ENCODE measurements around the gene GOLM1.
"Not testable (repeated sequence)": the region's sequence is repeated elsewhere in the genome, so short reads cannot be mapped to it uniquely, and the experiment has no call there.

The GOLM1 gene, protein sequence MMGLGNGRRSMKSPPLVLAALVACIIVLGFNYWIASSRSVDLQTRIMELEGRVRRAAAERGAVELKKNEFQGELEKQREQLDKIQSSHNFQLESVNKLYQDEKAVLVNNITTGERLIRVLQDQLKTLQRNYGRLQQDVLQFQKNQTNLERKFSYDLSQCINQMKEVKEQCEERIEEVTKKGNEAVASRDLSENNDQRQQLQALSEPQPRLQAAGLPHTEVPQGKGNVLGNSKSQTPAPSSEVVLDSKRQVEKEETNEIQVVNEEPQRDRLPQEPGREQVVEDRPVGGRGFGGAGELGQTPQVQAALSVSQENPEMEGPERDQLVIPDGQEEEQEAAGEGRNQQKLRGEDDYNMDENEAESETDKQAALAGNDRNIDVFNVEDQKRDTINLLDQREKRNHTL

DNA sequence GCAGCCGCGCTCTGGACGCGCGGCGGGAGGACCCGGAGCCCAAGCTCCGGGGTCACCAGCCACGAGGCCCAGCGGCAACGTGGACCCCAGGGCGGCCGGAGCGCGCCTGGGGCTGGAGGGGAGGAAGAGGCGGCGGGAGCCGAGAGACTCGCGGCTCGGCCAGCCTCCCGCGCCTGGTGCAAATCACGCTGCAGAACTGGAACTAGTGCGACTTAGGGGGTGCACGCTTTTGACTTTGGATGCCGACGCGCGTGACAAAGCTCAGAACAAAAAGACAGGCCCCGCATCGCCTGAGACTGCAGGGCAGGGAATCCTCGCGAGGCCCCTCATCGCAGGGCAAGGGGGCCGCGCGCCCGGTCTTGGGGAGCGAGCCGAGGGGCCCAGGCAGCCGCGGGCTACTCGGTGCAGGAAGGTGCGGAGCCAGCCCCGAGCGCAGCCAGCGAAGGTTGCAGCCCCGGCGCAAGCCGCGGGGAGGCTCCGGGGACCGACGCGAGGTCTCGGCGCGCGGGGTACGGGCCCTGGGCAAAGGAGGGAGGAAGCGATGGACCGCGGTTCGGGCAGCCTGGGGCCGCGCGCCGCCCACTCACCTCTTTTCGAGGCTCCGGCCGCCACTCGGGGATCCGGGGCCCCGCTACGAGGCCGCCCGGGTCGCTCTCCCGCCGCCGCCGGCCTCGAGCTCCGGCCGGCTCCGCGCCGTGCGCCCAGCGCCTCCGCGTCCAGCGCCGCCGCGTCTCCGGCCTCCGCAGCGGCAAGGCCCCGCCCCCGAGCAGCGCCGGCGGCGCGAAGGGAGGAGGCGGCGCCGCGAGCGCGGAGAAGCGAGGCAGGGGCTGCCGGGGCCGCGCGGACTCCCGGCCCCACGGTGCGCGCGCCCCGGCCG, at the start of gene GOLM1:
Gene GOLM1 (minus strand): TSS at position 735 of the 877 bp plus-strand sequence. CDS start 20,238 bp downstream, outside the sequence.
- Histone ChIP-seq H3K4me1 (ENCODE audit: control insufficient read depth in 1 of 2, insufficient read depth in 2 of 2, low read length in 2 of 2) (peaks cover 0 to 14% of the 10 kb centered on the region in 2 donors), H3K27ac (ENCODE audit: low read length) (peak within 1 kb of the TSS; percentile 78), H3K4me3 (ENCODE audit: low read depth in 1 of 2, low read length in 2 of 2) (peak within 1 kb of the TSS; percentile 68 to 90), H3K9me3 (ENCODE audit: control insufficient read depth in 1 of 2, low read length in 2 of 2) (no peaks in the 10 kb centered on the region), H3K27me3 (ENCODE audit: low read depth, low read length) (no peaks in the 10 kb centered on the region), H3K36me3 (ENCODE audit: control insufficient read depth in 1 of 2, insufficient read depth in 2 of 2, low read length in 2 of 2) (no peaks in the 10 kb centered on the region)

DNA sequence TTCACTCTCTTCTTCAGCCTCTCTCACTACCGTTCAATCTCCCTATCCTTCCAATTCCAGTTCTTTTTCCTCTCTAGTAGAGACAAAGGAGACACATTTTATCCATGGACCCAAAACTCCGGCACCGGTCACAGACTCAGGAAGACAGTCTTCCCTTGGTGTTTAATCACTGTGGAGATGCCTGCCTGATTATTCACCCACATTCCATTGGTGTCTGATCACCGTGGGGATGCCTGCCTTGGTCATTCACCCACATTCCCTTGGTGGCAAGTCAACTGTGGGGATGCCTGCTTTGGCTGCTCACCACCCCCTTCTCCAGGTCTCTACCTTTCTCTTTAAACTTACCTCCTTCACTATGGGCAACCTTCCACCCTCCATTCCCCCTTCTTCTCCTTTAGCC, 47.3 kb upstream of the GOLM1 start:
- H3K9me3 ChIP-seq (ENCODE audit: control insufficient read depth in 1 of 2, low read length in 2 of 2); H3K4me3 ChIP-seq (ENCODE audit: low read depth in 1 of 2, low read length in 2 of 2); H3K27ac ChIP-seq (ENCODE audit: low read length); H3K4me1 ChIP-seq (ENCODE audit: control insufficient read depth in 1 of 2, insufficient read depth in 2 of 2, low read length in 2 of 2); H3K36me3 ChIP-seq (ENCODE audit: control insufficient read depth in 1 of 2, insufficient read depth in 2 of 2, low read length in 2 of 2); H3K27me3 ChIP-seq (ENCODE audit: low read depth, low read length): not testable (repeated sequence)

DNA sequence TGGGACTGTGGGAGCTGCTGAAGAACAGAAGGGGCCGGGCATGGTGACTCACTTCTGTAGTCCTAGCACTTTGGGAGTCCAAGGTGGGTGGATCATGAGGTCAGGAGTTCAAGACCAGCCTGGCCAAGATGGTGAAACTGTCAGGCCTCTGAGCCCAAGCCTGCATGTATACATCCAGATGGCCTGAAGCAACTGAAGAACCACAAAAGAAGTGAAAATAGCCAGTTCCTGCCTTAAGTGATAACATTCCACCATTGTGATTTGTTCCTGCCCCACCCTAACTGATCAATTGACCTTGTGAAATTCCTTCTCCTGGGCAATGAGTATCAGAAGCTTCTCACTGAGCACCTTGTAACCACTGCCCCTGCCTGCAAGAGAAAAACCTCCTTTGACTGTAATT, 46.6 kb upstream of the GOLM1 start:
- H3K27me3 ChIP-seq (ENCODE audit: low read depth, low read length); H3K9me3 ChIP-seq (ENCODE audit: control insufficient read depth in 1 of 2, low read length in 2 of 2); H3K4me3 ChIP-seq (ENCODE audit: low read depth in 1 of 2, low read length in 2 of 2); H3K36me3 ChIP-seq (ENCODE audit: control insufficient read depth in 1 of 2, insufficient read depth in 2 of 2, low read length in 2 of 2); H3K4me1 ChIP-seq (ENCODE audit: control insufficient read depth in 1 of 2, insufficient read depth in 2 of 2, low read length in 2 of 2); H3K27ac ChIP-seq (ENCODE audit: low read length): not testable (repeated sequence)

DNA sequence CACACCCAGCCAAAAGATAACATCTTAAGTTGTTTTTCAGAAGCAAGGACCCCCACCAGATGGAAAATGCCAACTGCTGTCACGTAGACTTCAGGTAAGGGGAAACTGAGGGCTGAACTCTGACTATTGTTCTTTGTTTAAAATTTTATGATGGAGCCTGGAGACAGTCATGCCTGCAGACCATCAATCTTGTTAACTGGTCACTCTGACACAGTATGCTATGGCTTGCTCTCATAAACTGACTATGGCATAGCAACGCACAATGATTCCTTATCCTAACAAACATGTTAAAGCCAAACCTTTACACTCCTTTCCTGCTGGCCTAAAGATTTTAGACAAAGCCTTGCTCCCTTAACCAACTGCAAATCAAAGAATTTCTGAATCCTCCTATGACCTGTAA, 43.6 kb upstream of the GOLM1 start:
- no peaks in the 10 kb centered on the region for H3K4me1 ChIP-seq (ENCODE audit: control insufficient read depth in 1 of 2, insufficient read depth in 2 of 2, low read length in 2 of 2)
- H3K27ac ChIP-seq (ENCODE audit: low read length), result no peak overlapping the region
- H3K36me3 ChIP-seq (ENCODE audit: control insufficient read depth in 1 of 2, insufficient read depth in 2 of 2, low read length in 2 of 2), result no peaks in the 10 kb centered on the region
- H3K4me3 ChIP-seq (ENCODE audit: low read depth in 1 of 2, low read length in 2 of 2), result no peak overlapping the region
- H3K27me3 ChIP-seq (ENCODE audit: low read depth, low read length), result no peaks in the 10 kb centered on the region
- no peaks in the 10 kb centered on the region for H3K9me3 ChIP-seq (ENCODE audit: control insufficient read depth in 1 of 2, low read length in 2 of 2)

DNA sequence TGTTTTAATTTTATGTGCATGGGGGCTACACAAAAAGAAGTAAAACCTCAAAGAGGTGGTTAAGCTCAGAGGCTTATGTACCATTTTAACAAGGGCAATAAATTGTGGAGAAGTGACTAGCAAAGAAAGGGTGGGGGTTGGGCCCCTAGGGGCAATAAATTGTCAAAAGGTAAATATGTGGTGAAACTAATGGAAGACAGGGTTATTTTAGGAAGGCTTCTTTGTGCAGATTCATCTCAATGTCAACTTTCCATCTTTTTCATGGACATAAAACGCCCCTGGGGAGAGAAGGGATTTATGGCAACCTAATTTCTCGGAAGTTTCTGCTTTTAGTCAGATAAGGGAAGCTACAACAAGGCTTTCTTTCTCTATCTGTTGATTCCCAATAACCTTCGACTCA, 42.5 kb upstream of the GOLM1 start:
- no peak overlapping the region for H3K27ac ChIP-seq (ENCODE audit: low read length)
- no peaks in the 10 kb centered on the region for H3K4me1 ChIP-seq (ENCODE audit: control insufficient read depth in 1 of 2, insufficient read depth in 2 of 2, low read length in 2 of 2)
- H3K4me3 ChIP-seq (ENCODE audit: low read depth in 1 of 2, low read length in 2 of 2), result no peak overlapping the region
- no peaks in the 10 kb centered on the region for H3K9me3 ChIP-seq (ENCODE audit: control insufficient read depth in 1 of 2, low read length in 2 of 2)
- no peaks in the 10 kb centered on the region for H3K36me3 ChIP-seq (ENCODE audit: control insufficient read depth in 1 of 2, insufficient read depth in 2 of 2, low read length in 2 of 2)
- no peaks in the 10 kb centered on the region for H3K27me3 ChIP-seq (ENCODE audit: low read depth, low read length)

DNA sequence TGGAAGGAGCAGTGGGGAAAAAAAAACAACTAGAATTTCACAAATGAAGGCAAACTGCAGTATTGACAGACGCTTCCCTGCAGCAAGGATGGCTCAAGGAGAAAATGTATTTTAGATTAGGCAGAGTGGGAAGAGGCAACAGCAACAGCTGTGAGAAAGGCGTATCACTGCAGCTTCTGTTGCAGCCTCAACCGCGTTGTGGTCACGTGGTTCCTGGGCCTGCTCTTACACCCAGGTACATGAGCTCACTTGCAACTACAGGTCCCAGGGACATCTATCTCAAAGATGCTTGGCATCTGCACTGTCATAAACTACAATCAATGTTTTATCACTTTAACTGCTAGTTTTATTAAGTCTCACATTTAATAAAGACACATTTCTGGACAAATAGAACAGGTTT, 36.0 kb upstream of the GOLM1 start:
- Histone ChIP-seq H3K4me3 (ENCODE audit: low read depth in 1 of 2, low read length in 2 of 2) (no peak overlapping the region), H3K4me1 (ENCODE audit: control insufficient read depth in 1 of 2, insufficient read depth in 2 of 2, low read length in 2 of 2) (no peaks in the 10 kb centered on the region), H3K27ac (ENCODE audit: low read length) (no peak overlapping the region), H3K36me3 (ENCODE audit: control insufficient read depth in 1 of 2, insufficient read depth in 2 of 2, low read length in 2 of 2) (no peaks in the 10 kb centered on the region), H3K27me3 (ENCODE audit: low read depth, low read length) (no peaks in the 10 kb centered on the region), H3K9me3 (ENCODE audit: control insufficient read depth in 1 of 2, low read length in 2 of 2) (no peaks in the 10 kb centered on the region)

DNA sequence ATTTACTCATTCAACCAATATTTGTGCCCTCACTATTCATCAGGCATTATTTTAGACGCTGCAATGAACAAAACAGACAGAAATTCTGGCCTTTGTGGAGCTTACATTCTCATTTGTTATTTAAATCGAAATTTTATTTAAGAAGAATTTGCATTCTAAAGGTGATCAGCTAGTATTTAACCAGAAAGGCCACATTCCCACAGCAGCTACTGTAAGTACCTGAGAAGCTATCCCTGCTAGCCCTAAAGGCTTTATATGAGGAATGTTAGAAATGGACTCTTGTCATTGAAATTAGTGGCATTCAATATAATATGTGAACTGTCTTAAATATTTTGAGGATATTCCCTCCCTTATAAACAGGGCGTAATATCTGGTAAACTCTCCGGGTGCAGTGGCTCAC, 35.0 kb upstream of the GOLM1 start:
- Histone ChIP-seq H3K9me3 (ENCODE audit: control insufficient read depth in 1 of 2, low read length in 2 of 2) (no peaks in the 10 kb centered on the region), H3K4me3 (ENCODE audit: low read depth in 1 of 2, low read length in 2 of 2) (no peak overlapping the region), H3K4me1 (ENCODE audit: control insufficient read depth in 1 of 2, insufficient read depth in 2 of 2, low read length in 2 of 2) (no peaks in the 10 kb centered on the region), H3K27me3 (ENCODE audit: low read depth, low read length) (no peaks in the 10 kb centered on the region), H3K27ac (ENCODE audit: low read length) (no peak overlapping the region), H3K36me3 (ENCODE audit: control insufficient read depth in 1 of 2, insufficient read depth in 2 of 2, low read length in 2 of 2) (no peaks in the 10 kb centered on the region)

DNA sequence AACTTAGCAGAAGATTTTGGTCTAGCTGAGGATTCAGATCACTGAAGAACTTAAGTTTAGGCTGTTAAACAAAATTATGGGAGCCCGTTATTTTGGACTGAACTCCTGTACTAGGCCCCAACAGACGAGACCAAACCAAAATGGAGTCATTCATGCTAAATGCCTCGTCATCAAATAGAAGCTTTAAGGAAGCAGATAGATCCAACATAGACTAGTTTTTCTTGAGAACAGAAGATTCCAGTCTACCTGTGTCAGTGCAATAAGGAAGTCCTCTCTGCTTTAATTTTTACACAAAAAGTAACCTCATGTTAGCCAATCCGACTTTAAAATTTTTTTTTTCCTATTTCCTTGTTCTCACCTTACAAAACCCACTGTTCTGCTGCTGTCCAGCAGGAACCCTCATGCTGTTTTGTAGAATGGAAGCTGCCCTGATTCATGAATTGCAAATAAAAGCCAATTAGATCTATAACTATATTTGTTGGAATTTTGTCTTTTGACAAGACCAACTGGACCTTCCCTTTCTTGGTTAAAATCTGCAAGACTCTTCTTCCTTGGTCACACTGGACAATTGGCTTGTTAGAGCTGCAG, 29.0 kb upstream of the GOLM1 start:
- Histone ChIP-seq H3K36me3 (ENCODE audit: control insufficient read depth in 1 of 2, insufficient read depth in 2 of 2, low read length in 2 of 2) (no peaks in the 10 kb centered on the region), H3K4me1 (ENCODE audit: control insufficient read depth in 1 of 2, insufficient read depth in 2 of 2, low read length in 2 of 2) (peaks cover 0 to 13% of the 10 kb centered on the region in 2 donors), H3K4me3 (ENCODE audit: low read depth in 1 of 2, low read length in 2 of 2) (no peak overlapping the region), H3K27ac (ENCODE audit: low read length) (peak overlapping the region; percentile 47), H3K9me3 (ENCODE audit: control insufficient read depth in 1 of 2, low read length in 2 of 2) (no peaks in the 10 kb centered on the region), H3K27me3 (ENCODE audit: low read depth, low read length) (no peaks in the 10 kb centered on the region)

DNA sequence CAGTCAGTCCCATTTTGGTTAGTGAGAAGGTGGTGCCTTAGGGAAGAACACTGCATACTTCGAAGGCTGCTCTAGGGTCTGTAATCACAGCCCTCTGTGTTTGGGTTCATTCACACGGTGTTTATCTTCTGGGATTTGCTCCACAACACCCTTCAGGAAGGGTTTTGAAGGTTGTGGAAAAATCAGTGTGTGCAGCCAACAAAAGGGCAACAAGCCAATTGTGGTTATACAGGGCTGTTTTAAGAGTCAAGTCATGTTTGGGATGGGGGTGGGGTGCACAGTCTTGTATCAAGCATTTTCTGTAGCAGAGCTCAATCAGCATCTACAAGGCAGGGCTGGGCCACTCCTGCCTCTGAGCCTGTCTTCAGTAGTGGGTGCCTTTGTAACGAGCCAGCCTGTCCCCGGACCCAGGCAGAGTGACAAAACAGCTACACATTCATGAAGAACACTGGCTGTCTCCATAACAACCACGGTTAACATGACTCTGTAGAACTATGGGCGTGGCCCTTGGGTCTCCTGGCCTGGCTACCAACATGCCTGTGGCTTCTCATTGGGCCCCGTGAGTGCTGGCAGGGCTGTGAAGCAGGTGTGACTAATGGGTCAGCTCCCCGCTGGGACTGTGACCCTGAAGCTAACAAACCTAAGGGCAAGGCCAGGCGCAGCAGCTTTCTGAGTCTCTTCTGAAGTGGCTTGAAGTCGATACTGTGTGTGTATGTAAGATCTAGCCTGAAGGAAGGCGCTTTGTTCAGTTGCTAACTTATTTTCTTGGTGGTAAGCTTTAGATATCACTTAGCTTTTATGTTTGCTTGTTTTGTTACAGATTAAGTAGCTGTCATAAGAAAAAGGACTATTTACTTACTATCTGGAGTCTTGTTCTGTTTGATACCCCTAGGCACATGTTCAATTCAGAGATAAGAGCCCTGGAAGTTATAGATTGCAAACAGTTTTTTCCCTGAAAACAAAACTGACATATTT, 27.9 kb upstream of the GOLM1 start:
- Histone ChIP-seq H3K27ac (ENCODE audit: low read length) (peak overlapping the region; percentile 47), H3K4me3 (ENCODE audit: low read depth in 1 of 2, low read length in 2 of 2) (peak overlapping the region in 1 of 2 donors; percentile 3), H3K9me3 (ENCODE audit: control insufficient read depth in 1 of 2, low read length in 2 of 2) (no peaks in the 10 kb centered on the region)

DNA sequence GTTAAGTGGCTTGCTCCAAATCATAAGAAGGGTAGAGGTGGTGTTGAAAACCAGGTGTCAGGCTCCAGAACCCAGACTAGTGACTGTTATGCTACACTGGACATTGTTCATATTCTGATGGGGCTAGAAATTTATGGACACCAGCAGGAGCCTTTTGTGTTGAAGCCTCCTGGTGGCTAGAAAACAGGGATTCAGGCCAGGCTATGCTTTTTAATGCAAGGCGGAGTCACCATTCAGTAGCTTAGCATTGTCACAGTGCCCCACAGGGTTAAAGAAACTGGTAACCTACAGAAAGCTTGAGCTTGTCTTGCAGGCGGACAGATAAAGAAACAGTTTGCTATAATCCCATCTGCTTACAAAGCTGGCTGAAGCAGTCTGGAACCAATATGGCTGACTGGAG, 23.0 kb upstream of the GOLM1 start:
- Histone ChIP-seq H3K27ac (ENCODE audit: low read length) (no peak overlapping the region), H3K36me3 (ENCODE audit: control insufficient read depth in 1 of 2, insufficient read depth in 2 of 2, low read length in 2 of 2) (no peaks in the 10 kb centered on the region), H3K4me3 (ENCODE audit: low read depth in 1 of 2, low read length in 2 of 2) (no peak overlapping the region), H3K27me3 (ENCODE audit: low read depth, low read length) (no peaks in the 10 kb centered on the region), H3K4me1 (ENCODE audit: control insufficient read depth in 1 of 2, insufficient read depth in 2 of 2, low read length in 2 of 2) (peaks cover 0 to 10% of the 10 kb centered on the region in 2 donors), H3K9me3 (ENCODE audit: control insufficient read depth in 1 of 2, low read length in 2 of 2) (no peaks in the 10 kb centered on the region)

More for the DNA sequence above, 27.9 kb upstream of the GOLM1 start:
- Histone ChIP-seq H3K4me1 (ENCODE audit: control insufficient read depth in 1 of 2, insufficient read depth in 2 of 2, low read length in 2 of 2) (peaks cover 0 to 13% of the 10 kb centered on the region in 2 donors), H3K27me3 (ENCODE audit: low read depth, low read length) (no peaks in the 10 kb centered on the region), H3K36me3 (ENCODE audit: control insufficient read depth in 1 of 2, insufficient read depth in 2 of 2, low read length in 2 of 2) (no peaks in the 10 kb centered on the region)
